Natural killer cell (primary cell): ENCODE results near the gene COPG2. TPM values are rescaled to one million over a fixed set of nuclear protein-coding genes. Genes with fewer than 3 reads are reported as not detected.

ENCODE experiments used
- ATAC-seq, 3 donors: fragments of 150-1000 bp in 2 of 3; fragments of 200-7000 bp in 1 of 3; cut with Tn5 transposase; 1 replicate in 1 of 3; 2 replicates in 2 of 3; pipeline ENCODE4 v1.10.0; 2021; ENCODE audit warnings: mild to moderate bottlenecking in 2 of 3, moderate library complexity in 2 of 3
- DNase-seq, 2 donors: peaks; one replicate each; pipeline versions ENCODE4 v3.0.0 to v3.0.0-alpha.2; 2013 to 2021; ENCODE audit warnings: mixed read lengths in 1 of 2
- H3K27ac ChIP-seq: one replicate; pipeline ENCODE4 v1.5.1; 2013; ENCODE audit warnings: mild to moderate bottlenecking, low read length
- H3K27me3 ChIP-seq: one replicate; pipeline ENCODE4 v1.6.1; 2013; ENCODE audit warnings: low read length; ENCODE audit not compliant: control insufficient read depth, insufficient read depth
- H3K36me3 ChIP-seq: one replicate; pipeline ENCODE4 v1.6.1; 2013; ENCODE audit warnings: low read length; ENCODE audit not compliant: control insufficient read depth, insufficient read depth
- H3K4me1 ChIP-seq: one replicate; pipeline ENCODE4 v1.6.1; 2013; ENCODE audit warnings: low read length; ENCODE audit not compliant: control insufficient read depth, insufficient read depth
- H3K4me3 ChIP-seq: one replicate; pipeline ENCODE4 v1.5.1; 2013; ENCODE audit warnings: low read length
- H3K9me3 ChIP-seq: one replicate; pipeline ENCODE4 v1.6.1; 2013; ENCODE audit warnings: low read length; ENCODE audit not compliant: control insufficient read depth, insufficient read depth
- H3K27ac Mint-ChIP-seq, 2 donors: one replicate each; pipeline ENCODE4 v1.8.0; 2022; ENCODE audit warnings: mild to moderate bottlenecking in 2 of 2, mixed read lengths in 2 of 2, moderate library complexity in 1 of 2
- H3K27me3 Mint-ChIP-seq, 2 donors: one replicate each; pipeline ENCODE4 v1.8.0; 2022; ENCODE audit warnings: low read depth in 2 of 2, mixed read lengths in 2 of 2
- H3K36me3 Mint-ChIP-seq: one replicate; pipeline ENCODE4 v1.8.0; 2022; ENCODE audit warnings: mixed read lengths
- H3K4me1 Mint-ChIP-seq, 2 donors: one replicate each; pipeline ENCODE4 v1.8.0; 2022; ENCODE audit warnings: mixed read lengths in 2 of 2
- H3K4me3 Mint-ChIP-seq: one replicate; pipeline ENCODE4 v1.8.0; 2022; ENCODE audit warnings: mild to moderate bottlenecking, moderate library complexity, mixed read lengths
- H3K9me3 Mint-ChIP-seq, 2 donors: one replicate each; pipeline ENCODE4 v1.8.0; 2022; ENCODE audit warnings: mixed read lengths in 2 of 2
- WGBS: methylation state at CpG from one replicate; pipeline ENCODE4 v1.1.7; 2013; ENCODE audit warnings: missing lambda C conversion rate; ENCODE audit not compliant: insufficient coverage; 5-methylcytosine and 5-hydroxymethylcytosine counted together
- intact Hi-C: fragments of 100-400 bp; cut with micrococcal nuclease; formaldehyde crosslinking; loops from one replicate; pipeline ENCODE4 v1.14.2; 2022
- total RNA-seq, 4 donors: library from RNA; stranded (reverse); fragments of 120-200 nt in 1 of 4; gene quantifications; one replicate each; pipeline versions ENCODE4 v1.2.3 to v1.2.4, GENCODE V29; 2013 to 2022
- TF ChIP-seq, protein P1 (sequence below): fragments of 200-600 bp; IDR thresholded peaks from one replicate; pipeline ENCODE4 v1.8.0; 2022; ENCODE audit warnings: antibody characterized with exemption

Gene COPG2
- total RNA-seq, 3 donors from 2014 or later (not counting 1 experiment from before 2014, with no cell fraction given) = 6.6 to 9.1 (median 8.9) TPM

DNA sequence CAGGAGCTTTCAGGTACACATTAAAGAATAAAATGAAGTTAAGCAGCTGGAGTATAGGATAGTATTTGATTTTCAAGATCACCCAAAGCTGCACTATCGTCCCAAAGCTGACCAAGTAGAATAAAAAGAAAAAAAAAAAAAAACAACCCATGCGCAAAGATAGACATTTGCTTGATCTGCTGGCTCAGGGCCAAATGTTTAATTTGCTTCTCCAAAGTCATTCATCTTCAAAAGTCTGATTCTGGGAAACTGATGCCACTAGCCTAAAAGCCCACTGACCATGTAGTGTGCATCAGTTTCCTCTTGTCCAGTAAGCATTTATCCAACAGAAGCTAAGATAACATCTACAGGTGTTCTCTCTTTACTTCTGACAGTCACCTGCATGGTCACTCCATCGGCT, 162.2 kb downstream of the COPG2 start:
- Histone ChIP-seq H3K27ac (no peak overlapping the region), H3K4me3 (no peak overlapping the region), H3K36me3 (peaks cover 5% of the 10 kb centered on the region), H3K9me3 (no peaks in the 10 kb centered on the region), H3K4me1 (no peaks in the 10 kb centered on the region), H3K27me3 (no peaks in the 10 kb centered on the region)
- WGBS = 100% methylated on average over 3 of the region's 3 CpGs
- Mint-ChIP-seq H3K4me3 (no peak overlapping the region), H3K4me1 (no peaks in the 10 kb centered on the region), H3K27ac (no peak overlapping the region), H3K9me3 (no peaks in the 10 kb centered on the region), H3K27me3 (no peaks in the 10 kb centered on the region), H3K36me3 (peaks cover 7% of the 10 kb centered on the region)
- TF ChIP-seq, protein P1, sequence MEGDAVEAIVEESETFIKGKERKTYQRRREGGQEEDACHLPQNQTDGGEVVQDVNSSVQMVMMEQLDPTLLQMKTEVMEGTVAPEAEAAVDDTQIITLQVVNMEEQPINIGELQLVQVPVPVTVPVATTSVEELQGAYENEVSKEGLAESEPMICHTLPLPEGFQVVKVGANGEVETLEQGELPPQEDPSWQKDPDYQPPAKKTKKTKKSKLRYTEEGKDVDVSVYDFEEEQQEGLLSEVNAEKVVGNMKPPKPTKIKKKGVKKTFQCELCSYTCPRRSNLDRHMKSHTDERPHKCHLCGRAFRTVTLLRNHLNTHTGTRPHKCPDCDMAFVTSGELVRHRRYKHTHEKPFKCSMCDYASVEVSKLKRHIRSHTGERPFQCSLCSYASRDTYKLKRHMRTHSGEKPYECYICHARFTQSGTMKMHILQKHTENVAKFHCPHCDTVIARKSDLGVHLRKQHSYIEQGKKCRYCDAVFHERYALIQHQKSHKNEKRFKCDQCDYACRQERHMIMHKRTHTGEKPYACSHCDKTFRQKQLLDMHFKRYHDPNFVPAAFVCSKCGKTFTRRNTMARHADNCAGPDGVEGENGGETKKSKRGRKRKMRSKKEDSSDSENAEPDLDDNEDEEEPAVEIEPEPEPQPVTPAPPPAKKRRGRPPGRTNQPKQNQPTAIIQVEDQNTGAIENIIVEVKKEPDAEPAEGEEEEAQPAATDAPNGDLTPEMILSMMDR = no peak
- ATAC-seq (no peak), DNase-seq (no peak)
- intact Hi-C loops = no loop called here

- intact Hi-C loops = no loop called here
- Mint-ChIP-seq H3K27ac (no peak overlapping the region), H3K9me3 (no peaks in the 10 kb centered on the region), H3K27me3 (no peaks in the 10 kb centered on the region), H3K4me3 (no peak overlapping the region), H3K4me1 (no peaks in the 10 kb centered on the region), H3K36me3 (peaks cover 7% of the 10 kb centered on the region)
- no peak overlapping the region for H3K27ac ChIP-seq
- no peak overlapping the region for H3K4me3 ChIP-seq
- no peaks in the 10 kb centered on the region for H3K9me3 ChIP-seq
- TF ChIP-seq, protein P1 = no peak
- DNase-seq = no peak
- peaks cover 5% of the 10 kb centered on the region for H3K36me3 ChIP-seq
- no peaks in the 10 kb centered on the region for H3K4me1 ChIP-seq
- no peak for ATAC-seq
- H3K27me3 ChIP-seq = no peaks in the 10 kb centered on the region
Observed at GRCh38 chr7:130505753-130506152, 162.8 kb downstream of the COPG2 start.

- DNase-seq (no peak), ATAC-seq (no peak)
- H3K36me3 Mint-ChIP-seq = no peaks in the 10 kb centered on the region
- H3K27me3 Mint-ChIP-seq = no peaks in the 10 kb centered on the region
- H3K27me3 ChIP-seq = no peaks in the 10 kb centered on the region
- no peak overlapping the region for H3K27ac Mint-ChIP-seq
- H3K9me3 Mint-ChIP-seq = no peaks in the 10 kb centered on the region
- intact Hi-C loops = no loop called here
- TF ChIP-seq, protein P1 = no peak
- 88% methylated on average over 1 of the region's 2 CpGs for WGBS
- H3K9me3 ChIP-seq = no peaks in the 10 kb centered on the region
- H3K4me3 Mint-ChIP-seq = no peak overlapping the region
- no peak overlapping the region for H3K27ac ChIP-seq
- H3K36me3 ChIP-seq = no peaks in the 10 kb centered on the region
- H3K4me3 ChIP-seq = no peak overlapping the region
- no peaks in the 10 kb centered on the region for H3K4me1 Mint-ChIP-seq
- no peaks in the 10 kb centered on the region for H3K4me1 ChIP-seq
Observed at GRCh38 chr7:130500910-130501309, 167.6 kb downstream of the COPG2 start.

GRCh38 chr7:130500463-130500862, 168.1 kb downstream of the COPG2 start:
- Histone ChIP-seq H3K4me1 (no peaks in the 10 kb centered on the region), H3K4me3 (no peak overlapping the region), H3K27ac (no peak overlapping the region), H3K9me3 (no peaks in the 10 kb centered on the region), H3K36me3 (no peaks in the 10 kb centered on the region), H3K27me3 (no peaks in the 10 kb centered on the region)
- ATAC-seq (no peak), DNase-seq (no peak)
- Mint-ChIP-seq H3K36me3 (no peaks in the 10 kb centered on the region), H3K27ac (no peak overlapping the region), H3K27me3 (no peaks in the 10 kb centered on the region), H3K4me1 (no peaks in the 10 kb centered on the region), H3K4me3 (no peak overlapping the region), H3K9me3 (no peaks in the 10 kb centered on the region)
- TF ChIP-seq, protein P1 = no peak
- intact Hi-C loops = no loop called here
- 94% methylated on average over 8 of the region's 8 CpGs for WGBS
